TTC549 (cell line): ENCODE measurements around the gene ZNHIT3.

Experiments used
- FAIRE-seq: peaks from 2 replicates; lab custom pipeline; 2012; peaks lifted over from hg19 to GRCh38; lab: Jason Lieb, UNC

The ZNHIT3 gene

GRCh38 chr17:36512641-36513040 is 26.2 kb downstream of the ZNHIT3 start:
- FAIRE-seq: no peak

GRCh38 chr17:36514856-36515255 is 28.4 kb downstream of the ZNHIT3 start:
- FAIRE-seq: no peak

GRCh38 chr17:36515837-36516236 is 29.4 kb downstream of the ZNHIT3 start:
- no peak for FAIRE-seq

GRCh38 chr17:36523113-36523512 is 36.6 kb downstream of the ZNHIT3 start:
- FAIRE-seq: no peak

GRCh38 chr17:36524428-36524876 is 38.0 kb downstream of the ZNHIT3 start:
- FAIRE-seq: no peak

- no peak for FAIRE-seq
Measured at GRCh38 chr17:36525113-36525512, 38.6 kb downstream of the ZNHIT3 start.

GRCh38 chr17:36525888-36526287 is 39.4 kb downstream of the ZNHIT3 start:
- FAIRE-seq: no peak

- no peak for FAIRE-seq
Measured at GRCh38 chr17:36527621-36528250, 41.3 kb downstream of the ZNHIT3 start.

- FAIRE-seq: no peak
Measured at GRCh38 chr17:36529121-36529520, 42.6 kb downstream of the ZNHIT3 start.

- no peak for FAIRE-seq
Measured at GRCh38 chr17:36532435-36532975, 46.0 kb downstream of the ZNHIT3 start.

GRCh38 chr17:36533935-36534839 is 47.7 kb downstream of the ZNHIT3 start:
- no peak for FAIRE-seq

- no peak for FAIRE-seq
Measured at GRCh38 chr17:36534840-36535668, 48.6 kb downstream of the ZNHIT3 start, which contains the start of the genes MYO19 and PIGW. Gene MYO19 (minus strand): TSS chr17:36534868. CDS start chr17:36532538, 2,330 bp downstream. Gene PIGW (plus strand): TSS chr17:36534987. CDS start chr17:36537102, 2,115 bp downstream.

GRCh38 chr17:36535669-36536081 is 49.2 kb downstream of the ZNHIT3 start:
- no peak for FAIRE-seq

- FAIRE-seq: no peak
Measured at GRCh38 chr17:36540696-36541095, 54.2 kb downstream of the ZNHIT3 start.

- no peak for FAIRE-seq
Measured at GRCh38 chr17:36542755-36543154, 56.3 kb downstream of the ZNHIT3 start.

- no peak for FAIRE-seq
Measured at GRCh38 chr17:36544044-36544306, 57.5 kb downstream of the ZNHIT3 start.

GRCh38 chr17:36544307-36545076 is 58.0 kb downstream of the ZNHIT3 start, which contains the start of gene GGNBP2:
Gene GGNBP2 (plus strand): TSS chr17:36544919. CDS start chr17:36545725, 806 bp downstream.
- FAIRE-seq: no peak

- FAIRE-seq: no peak
Measured at GRCh38 chr17:36545077-36545464, 58.6 kb downstream of the ZNHIT3 start.
